Neural crest cell (in vitro differentiated cells): Measurements from ENCODE around the gene AK8. TPM values are rescaled to one million over a fixed set of nuclear protein-coding genes. Genes with fewer than 3 reads are reported as not detected.

ENCODE experiments used
- DNase-seq: peaks from one replicate; pipeline ENCODE4 v3.0.0; 2021; ENCODE audit warnings: low read depth, mixed read lengths, low spot score
- H3K27ac Mint-ChIP-seq: one replicate; pipeline ENCODE4 v1.8.0; 2021; ENCODE audit warnings: mild to moderate bottlenecking, mixed read lengths; ENCODE audit not compliant: unreplicated experiment
- H3K27me3 Mint-ChIP-seq: 2 replicates; pipeline ENCODE4 v1.8.0; 2021; ENCODE audit warnings: low read depth, mild to moderate bottlenecking, mixed read lengths
- H3K36me3 Mint-ChIP-seq: 2 replicates; pipeline ENCODE4 v1.8.0; 2021; ENCODE audit warnings: low read depth, mild to moderate bottlenecking, mixed read lengths
- H3K4me1 Mint-ChIP-seq: 2 replicates; pipeline ENCODE4 v1.8.0; 2021; ENCODE audit warnings: mixed read lengths
- H3K4me3 Mint-ChIP-seq: one replicate; pipeline ENCODE4 v1.8.0; 2021; ENCODE audit warnings: mild to moderate bottlenecking, mixed read lengths
- H3K9me3 Mint-ChIP-seq: 2 replicates; pipeline ENCODE4 v1.8.0; 2021; ENCODE audit warnings: mixed read lengths
- total RNA-seq: library from RNA; stranded (reverse); gene quantifications from 2 replicates; pipeline ENCODE4 v1.2.1, GENCODE V29; 2021
- TF ChIP-seq, protein P1 (sequence below): fragments of 200-600 bp; sonication (generic); conservative IDR thresholded peaks from 2 replicates; pipeline ENCODE4 v1.5.0; 2021; ENCODE audit warnings: antibody characterized with exemption, mild to moderate bottlenecking

AK8 gene
- total RNA-seq, 1 donor from 2014 or later: 0.96 TPM

DNA sequence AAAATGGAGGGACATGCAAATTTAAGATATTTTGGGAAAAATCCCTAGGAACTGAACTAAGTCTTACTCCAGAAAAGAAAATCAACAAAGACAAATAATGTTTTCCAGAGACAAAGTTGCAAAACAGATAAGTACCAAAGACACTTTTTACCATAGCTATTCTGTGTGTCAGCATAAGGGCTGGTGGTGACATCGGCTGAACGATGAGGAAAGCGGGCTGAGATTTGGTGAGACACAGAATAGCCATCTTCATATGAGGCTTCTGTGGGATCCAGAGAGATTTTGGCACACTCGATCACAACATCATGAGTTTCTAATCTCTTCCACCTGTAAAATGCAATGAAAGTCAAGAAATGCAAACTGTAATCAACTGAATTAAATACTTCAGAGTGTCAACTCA lies 34.0 kb upstream of the AK8 start:
- Mint-ChIP-seq H3K27ac (no peak overlapping the region), H3K27me3 (no peaks in the 10 kb centered on the region), H3K4me3 (no peak overlapping the region), H3K36me3 (peaks cover 12% of the 10 kb centered on the region), H3K4me1 (no peaks in the 10 kb centered on the region), H3K9me3 (no peaks in the 10 kb centered on the region)
- DNase-seq: no peak
- TF ChIP-seq, protein P1, sequence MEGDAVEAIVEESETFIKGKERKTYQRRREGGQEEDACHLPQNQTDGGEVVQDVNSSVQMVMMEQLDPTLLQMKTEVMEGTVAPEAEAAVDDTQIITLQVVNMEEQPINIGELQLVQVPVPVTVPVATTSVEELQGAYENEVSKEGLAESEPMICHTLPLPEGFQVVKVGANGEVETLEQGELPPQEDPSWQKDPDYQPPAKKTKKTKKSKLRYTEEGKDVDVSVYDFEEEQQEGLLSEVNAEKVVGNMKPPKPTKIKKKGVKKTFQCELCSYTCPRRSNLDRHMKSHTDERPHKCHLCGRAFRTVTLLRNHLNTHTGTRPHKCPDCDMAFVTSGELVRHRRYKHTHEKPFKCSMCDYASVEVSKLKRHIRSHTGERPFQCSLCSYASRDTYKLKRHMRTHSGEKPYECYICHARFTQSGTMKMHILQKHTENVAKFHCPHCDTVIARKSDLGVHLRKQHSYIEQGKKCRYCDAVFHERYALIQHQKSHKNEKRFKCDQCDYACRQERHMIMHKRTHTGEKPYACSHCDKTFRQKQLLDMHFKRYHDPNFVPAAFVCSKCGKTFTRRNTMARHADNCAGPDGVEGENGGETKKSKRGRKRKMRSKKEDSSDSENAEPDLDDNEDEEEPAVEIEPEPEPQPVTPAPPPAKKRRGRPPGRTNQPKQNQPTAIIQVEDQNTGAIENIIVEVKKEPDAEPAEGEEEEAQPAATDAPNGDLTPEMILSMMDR: no peak

DNA sequence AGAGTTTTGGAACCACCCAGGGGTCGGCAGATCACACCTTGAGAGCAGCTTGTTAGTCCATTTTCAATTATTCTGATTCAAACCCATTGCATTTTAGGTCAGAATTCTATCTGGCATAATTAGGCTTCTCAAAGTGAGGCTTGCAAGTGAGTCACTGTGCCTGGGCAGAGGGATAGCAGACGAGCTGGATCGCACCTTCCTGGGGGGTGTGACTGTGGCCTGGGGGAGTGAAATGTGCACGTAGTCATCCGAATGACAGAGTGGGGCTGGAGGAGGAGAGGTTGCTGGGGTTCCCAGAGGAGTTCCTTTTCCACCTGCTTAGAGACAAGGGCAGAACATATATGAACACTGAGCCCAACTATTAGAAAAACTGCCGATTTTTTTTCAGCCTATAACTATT lies 32.3 kb upstream of the AK8 start:
- no peak for DNase-seq
- no peaks in the 10 kb centered on the region for H3K27me3 Mint-ChIP-seq
- H3K9me3 Mint-ChIP-seq: no peaks in the 10 kb centered on the region
- no peak overlapping the region for H3K27ac Mint-ChIP-seq
- no peak overlapping the region for H3K4me3 Mint-ChIP-seq
- TF ChIP-seq, protein P1: no peak
- peaks cover 12% of the 10 kb centered on the region for H3K36me3 Mint-ChIP-seq
- H3K4me1 Mint-ChIP-seq: no peaks in the 10 kb centered on the region

DNA sequence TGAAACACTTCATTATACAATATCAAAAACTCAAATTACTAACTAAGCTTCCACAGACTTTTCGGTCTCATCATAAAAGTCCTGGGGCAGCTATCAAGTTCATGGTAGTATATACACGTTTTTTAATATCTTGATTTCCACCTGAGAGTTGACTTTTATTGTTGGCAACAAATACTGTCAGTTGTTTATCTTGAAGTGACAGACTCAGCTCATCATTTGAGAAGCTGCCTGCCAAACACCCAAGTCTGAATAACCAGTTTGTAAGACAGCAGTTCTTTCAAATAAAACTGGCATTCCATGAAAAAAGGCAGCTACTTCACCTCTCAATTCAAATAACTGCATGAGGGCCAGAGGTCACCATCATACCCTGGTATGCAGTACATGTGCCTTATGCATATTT lies 31.2 kb upstream of the AK8 start:
- TF ChIP-seq, protein P1: no peak
- Mint-ChIP-seq H3K9me3 (no peaks in the 10 kb centered on the region), H3K4me1 (no peaks in the 10 kb centered on the region)

DNA sequence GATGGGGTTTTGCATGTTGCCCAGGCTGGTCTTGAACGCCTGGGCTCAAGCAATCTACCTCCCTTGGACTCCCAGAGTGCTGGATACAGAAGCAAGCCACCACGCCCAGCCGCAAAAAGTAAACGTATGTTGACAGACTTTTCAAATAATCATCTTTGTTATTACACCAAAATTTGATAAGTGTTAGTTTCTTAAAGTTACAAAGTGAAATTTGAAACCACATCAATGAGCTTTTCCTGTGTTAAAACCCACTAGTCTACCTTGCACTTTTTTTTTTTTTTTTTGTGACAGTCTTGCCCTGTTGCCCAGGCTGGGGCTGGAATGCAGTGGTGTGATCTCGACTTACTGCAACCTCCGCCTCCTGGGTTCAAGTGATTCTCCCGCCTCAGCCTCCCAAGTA lies 30.6 kb upstream of the AK8 start:
- no peak for DNase-seq
- Mint-ChIP-seq H3K36me3 (peaks cover 12% of the 10 kb centered on the region), H3K4me1 (no peaks in the 10 kb centered on the region), H3K9me3 (no peaks in the 10 kb centered on the region), H3K27me3 (no peaks in the 10 kb centered on the region), H3K27ac (no peak overlapping the region), H3K4me3 (no peak overlapping the region)
- TF ChIP-seq, protein P1: no peak

More for the DNA sequence above, 31.2 kb upstream of the AK8 start:
- DNase-seq: no peak
- Mint-ChIP-seq H3K4me3 (no peak overlapping the region), H3K27me3 (no peaks in the 10 kb centered on the region), H3K27ac (no peak overlapping the region), H3K36me3 (peaks cover 12% of the 10 kb centered on the region)

DNA sequence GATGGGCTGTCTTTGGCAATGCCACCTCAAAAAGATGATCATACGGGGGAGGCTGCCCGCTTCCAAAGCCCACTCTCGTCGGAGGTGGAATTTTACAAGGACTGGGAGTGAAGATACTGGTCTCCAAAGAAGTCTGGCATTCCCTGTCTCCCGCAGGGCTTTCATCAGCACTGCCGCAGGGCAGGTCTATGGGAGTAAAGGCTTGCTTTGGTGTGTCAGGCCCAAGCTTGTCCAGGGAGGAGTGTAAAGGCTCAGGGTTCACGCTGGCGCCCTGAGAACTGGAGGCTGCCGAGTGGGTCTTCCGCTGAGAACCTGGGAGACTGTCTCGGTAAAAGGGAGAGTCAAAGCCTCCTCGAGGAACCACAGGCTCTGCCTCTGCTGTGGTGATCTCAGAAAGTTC lies 27.6 kb upstream of the AK8 start:
- TF ChIP-seq, protein P1: no peak
- Mint-ChIP-seq H3K27me3 (no peaks in the 10 kb centered on the region), H3K27ac (no peak overlapping the region), H3K4me3 (no peak overlapping the region), H3K36me3 (peaks cover 8% of the 10 kb centered on the region), H3K9me3 (no peaks in the 10 kb centered on the region), H3K4me1 (peaks cover 6% of the 10 kb centered on the region)
- no peak for DNase-seq
